ENCODE data around the gene SAXO1.

DNA sequence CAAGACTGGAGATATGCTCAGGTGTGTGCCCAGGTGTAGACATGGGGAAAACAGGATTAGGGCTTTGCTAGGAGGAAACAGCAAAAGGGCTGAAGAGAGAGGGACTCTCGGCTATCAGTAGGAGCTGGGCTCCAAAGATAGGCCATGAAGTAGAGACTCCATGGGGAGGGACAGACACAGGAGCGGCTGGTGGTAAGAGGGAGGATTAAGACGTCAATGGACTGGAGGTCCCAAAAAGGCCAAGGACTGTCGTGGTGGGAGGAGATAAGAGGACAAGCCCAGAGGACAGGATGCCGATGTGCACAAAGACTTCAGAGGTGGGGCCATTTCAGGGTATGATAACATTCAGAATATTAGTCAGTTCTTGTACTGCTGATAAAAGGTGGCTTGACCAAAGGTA lies 93.1 kb downstream of the SAXO1 start:
- TF ChIP-seq POLR2AphosphoS5 (IDR thresholded peaks at IDR 0.05) = no peak
- TF ChIP-seq, protein P1, sequence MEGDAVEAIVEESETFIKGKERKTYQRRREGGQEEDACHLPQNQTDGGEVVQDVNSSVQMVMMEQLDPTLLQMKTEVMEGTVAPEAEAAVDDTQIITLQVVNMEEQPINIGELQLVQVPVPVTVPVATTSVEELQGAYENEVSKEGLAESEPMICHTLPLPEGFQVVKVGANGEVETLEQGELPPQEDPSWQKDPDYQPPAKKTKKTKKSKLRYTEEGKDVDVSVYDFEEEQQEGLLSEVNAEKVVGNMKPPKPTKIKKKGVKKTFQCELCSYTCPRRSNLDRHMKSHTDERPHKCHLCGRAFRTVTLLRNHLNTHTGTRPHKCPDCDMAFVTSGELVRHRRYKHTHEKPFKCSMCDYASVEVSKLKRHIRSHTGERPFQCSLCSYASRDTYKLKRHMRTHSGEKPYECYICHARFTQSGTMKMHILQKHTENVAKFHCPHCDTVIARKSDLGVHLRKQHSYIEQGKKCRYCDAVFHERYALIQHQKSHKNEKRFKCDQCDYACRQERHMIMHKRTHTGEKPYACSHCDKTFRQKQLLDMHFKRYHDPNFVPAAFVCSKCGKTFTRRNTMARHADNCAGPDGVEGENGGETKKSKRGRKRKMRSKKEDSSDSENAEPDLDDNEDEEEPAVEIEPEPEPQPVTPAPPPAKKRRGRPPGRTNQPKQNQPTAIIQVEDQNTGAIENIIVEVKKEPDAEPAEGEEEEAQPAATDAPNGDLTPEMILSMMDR (IDR thresholded peaks at IDR 0.05) = no peak

Data from sigmoid colon (tissue), 4 donors.